Upper lobe of left lung (tissue), 4 donors: Measurements from ENCODE around the gene AVPR1B.

Source experiments
- EP300 ChIP-seq, 4 donors: sonication (generic); formaldehyde crosslinking; IDR thresholded peaks; one replicate each; pipeline ENCODE4 v1.5.1; 2017; ENCODE audit warnings: antibody characterized with exemption in 4 of 4, control low read depth in 2 of 4
- POLR2A ChIP-seq, 4 donors: fragments of 450-650 bp; IDR thresholded peaks; one replicate each; pipeline ENCODE4 v1.5.1; 2016 to 2017; ENCODE audit warnings: antibody characterized with exemption in 4 of 4, mild to moderate bottlenecking in 2 of 4
- POLR2AphosphoS5 ChIP-seq, 2 donors: sonication (generic); formaldehyde crosslinking; IDR thresholded peaks; one replicate each; pipeline ENCODE4 v1.5.1; 2017; ENCODE audit warnings: antibody characterized with exemption in 2 of 2
- TF ChIP-seq, protein P1 (sequence below), 6 experiments: fragments of 450-650 bp in 4 of 6; fragments of 200-600 bp in 2 of 6; sonication (generic) in 2 of 6; IDR thresholded peaks; one replicate each; pipeline ENCODE4 v1.5.1; 2016 to 2019; ENCODE audit warnings: antibody characterized with exemption in 6 of 6

DNA sequence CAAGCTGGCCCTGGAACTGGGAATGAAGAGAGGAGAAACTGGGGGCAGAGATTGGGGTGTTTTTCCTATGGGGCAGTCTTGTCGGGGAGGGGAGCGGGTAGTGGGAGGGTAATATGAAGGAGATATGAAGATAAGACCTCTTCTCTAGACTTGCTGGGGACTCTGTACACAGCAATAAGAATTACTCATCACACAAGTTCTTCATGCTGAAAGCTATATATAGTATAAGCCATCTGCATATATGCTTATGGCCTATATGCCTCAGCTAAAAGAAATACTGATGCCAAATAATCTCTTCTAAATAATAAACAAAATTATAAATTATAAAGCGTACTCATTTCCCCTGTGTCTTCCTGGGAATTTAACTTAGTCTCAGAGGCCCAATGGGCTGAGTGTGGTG, 56.3 kb downstream of the AVPR1B start:
- TF ChIP-seq, protein P1, sequence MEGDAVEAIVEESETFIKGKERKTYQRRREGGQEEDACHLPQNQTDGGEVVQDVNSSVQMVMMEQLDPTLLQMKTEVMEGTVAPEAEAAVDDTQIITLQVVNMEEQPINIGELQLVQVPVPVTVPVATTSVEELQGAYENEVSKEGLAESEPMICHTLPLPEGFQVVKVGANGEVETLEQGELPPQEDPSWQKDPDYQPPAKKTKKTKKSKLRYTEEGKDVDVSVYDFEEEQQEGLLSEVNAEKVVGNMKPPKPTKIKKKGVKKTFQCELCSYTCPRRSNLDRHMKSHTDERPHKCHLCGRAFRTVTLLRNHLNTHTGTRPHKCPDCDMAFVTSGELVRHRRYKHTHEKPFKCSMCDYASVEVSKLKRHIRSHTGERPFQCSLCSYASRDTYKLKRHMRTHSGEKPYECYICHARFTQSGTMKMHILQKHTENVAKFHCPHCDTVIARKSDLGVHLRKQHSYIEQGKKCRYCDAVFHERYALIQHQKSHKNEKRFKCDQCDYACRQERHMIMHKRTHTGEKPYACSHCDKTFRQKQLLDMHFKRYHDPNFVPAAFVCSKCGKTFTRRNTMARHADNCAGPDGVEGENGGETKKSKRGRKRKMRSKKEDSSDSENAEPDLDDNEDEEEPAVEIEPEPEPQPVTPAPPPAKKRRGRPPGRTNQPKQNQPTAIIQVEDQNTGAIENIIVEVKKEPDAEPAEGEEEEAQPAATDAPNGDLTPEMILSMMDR (IDR thresholded peaks at IDR 0.05), result no peak
- TF ChIP-seq POLR2AphosphoS5 (IDR thresholded peaks at IDR 0.05) (no peak), POLR2A (IDR thresholded peaks at IDR 0.05) (no peak), EP300 (IDR thresholded peaks at IDR 0.05) (no peak)
